Measurements from ENCODE around the gene KRT73. TPM values are rescaled to one million over a fixed set of nuclear protein-coding genes. Genes with fewer than 3 reads are reported as not detected.

Gene KRT73
- total RNA-seq, 2 donors from 2014 or later, result not detected

DNA sequence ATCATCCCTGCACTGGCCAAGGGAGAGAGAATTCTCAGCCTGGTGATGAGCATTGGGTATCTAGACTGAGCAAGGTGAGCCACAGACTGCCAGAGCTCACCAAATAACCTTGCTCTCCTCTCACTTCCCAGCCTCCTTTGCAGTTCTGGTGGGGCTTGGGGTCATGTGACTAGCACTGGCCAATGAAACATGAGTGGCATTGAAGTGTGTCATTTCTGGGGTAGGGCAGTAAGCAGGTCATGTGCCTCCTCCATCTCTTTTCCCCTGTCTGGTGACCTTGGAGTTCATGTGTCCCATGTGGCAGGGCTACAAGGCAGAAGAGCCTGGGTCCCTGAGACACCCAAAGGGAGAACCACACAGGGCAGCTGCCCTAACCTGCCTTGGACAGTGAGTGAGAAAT is 13.5 kb downstream of the KRT73 start:
- H3K27me3 ChIP-seq (ENCODE audit: control insufficient read depth, insufficient read depth, low read length, poor library complexity, severe bottlenecking), result peaks cover 34% of the 10 kb centered on the region
- no peaks in the 10 kb centered on the region for H3K9me3 Mint-ChIP-seq

DNA sequence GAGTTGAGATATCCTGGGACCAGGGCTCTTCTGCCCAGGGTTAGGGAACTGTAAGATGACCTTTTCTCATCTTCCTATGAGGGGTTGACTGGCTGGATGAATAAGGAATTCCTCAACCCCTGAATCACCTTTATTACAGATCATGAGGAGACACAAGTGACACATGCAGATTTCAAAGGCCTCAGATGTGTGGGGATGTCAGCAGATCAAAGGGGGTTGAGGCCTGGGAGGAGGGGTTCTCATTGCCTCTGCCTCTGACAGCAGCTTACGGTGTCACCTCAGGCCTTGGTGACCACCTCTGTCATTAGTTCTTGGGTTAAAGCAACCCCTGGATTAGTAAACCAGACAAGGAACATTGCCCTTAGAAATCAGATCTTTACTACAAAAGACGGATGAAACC is 15.0 kb downstream of the KRT73 start:
- Histone ChIP-seq H3K36me3 (ENCODE audit: control insufficient read depth, insufficient read depth, low read length) (no peaks in the 10 kb centered on the region), H3K4me3 (ENCODE audit: low read length) (no peak overlapping the region), H3K4me1 (ENCODE audit: control insufficient read depth, insufficient read depth, low read length) (no peaks in the 10 kb centered on the region), H3K27me3 (ENCODE audit: control insufficient read depth, insufficient read depth, low read length, poor library complexity, severe bottlenecking) (peaks cover 48% of the 10 kb centered on the region), H3K9ac (ENCODE audit: extremely low read depth, low read length, poor library complexity, severe bottlenecking) (no peak overlapping the region), H3K9me3 (ENCODE audit: control insufficient read depth, low read length) (no peaks in the 10 kb centered on the region), H3K27ac (ENCODE audit: low read depth, low read length) (no peak overlapping the region)
- Mint-ChIP-seq H3K27ac (no peak overlapping the region), H3K4me3 (no peak overlapping the region), H3K9me3 (no peaks in the 10 kb centered on the region), H3K4me1 (peaks cover 6% of the 10 kb centered on the region), H3K36me3 (ENCODE audit: low read depth) (no peaks in the 10 kb centered on the region), H3K27me3 (ENCODE audit: insufficient read depth) (peaks cover 85% of the 10 kb centered on the region)
- DNase-seq, result peak; percentile 26
- WGBS, 2 experiments (ENCODE audit: insufficient coverage in 1 of 2, insufficient read length in 1 of 2), result 79 to 92% methylated on average over 2 of the region's 2 CpGs
- TF ChIP-seq, protein P1, sequence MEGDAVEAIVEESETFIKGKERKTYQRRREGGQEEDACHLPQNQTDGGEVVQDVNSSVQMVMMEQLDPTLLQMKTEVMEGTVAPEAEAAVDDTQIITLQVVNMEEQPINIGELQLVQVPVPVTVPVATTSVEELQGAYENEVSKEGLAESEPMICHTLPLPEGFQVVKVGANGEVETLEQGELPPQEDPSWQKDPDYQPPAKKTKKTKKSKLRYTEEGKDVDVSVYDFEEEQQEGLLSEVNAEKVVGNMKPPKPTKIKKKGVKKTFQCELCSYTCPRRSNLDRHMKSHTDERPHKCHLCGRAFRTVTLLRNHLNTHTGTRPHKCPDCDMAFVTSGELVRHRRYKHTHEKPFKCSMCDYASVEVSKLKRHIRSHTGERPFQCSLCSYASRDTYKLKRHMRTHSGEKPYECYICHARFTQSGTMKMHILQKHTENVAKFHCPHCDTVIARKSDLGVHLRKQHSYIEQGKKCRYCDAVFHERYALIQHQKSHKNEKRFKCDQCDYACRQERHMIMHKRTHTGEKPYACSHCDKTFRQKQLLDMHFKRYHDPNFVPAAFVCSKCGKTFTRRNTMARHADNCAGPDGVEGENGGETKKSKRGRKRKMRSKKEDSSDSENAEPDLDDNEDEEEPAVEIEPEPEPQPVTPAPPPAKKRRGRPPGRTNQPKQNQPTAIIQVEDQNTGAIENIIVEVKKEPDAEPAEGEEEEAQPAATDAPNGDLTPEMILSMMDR (conservative IDR thresholded peaks at IDR 0.05), result no peak

More for the DNA sequence above, 13.5 kb downstream of the KRT73 start:
- Histone ChIP-seq H3K36me3 (ENCODE audit: control insufficient read depth, insufficient read depth, low read length) (no peaks in the 10 kb centered on the region), H3K27ac (ENCODE audit: low read depth, low read length) (no peak overlapping the region), H3K9me3 (ENCODE audit: control insufficient read depth, low read length) (no peaks in the 10 kb centered on the region), H3K9ac (ENCODE audit: extremely low read depth, low read length, poor library complexity, severe bottlenecking) (no peak overlapping the region), H3K4me1 (ENCODE audit: control insufficient read depth, insufficient read depth, low read length) (no peaks in the 10 kb centered on the region), H3K4me3 (ENCODE audit: low read length) (no peak overlapping the region)
- TF ChIP-seq, protein P1 (conservative IDR thresholded peaks at IDR 0.05), result no peak
- H3K4me3 Mint-ChIP-seq, result no peak overlapping the region
- no peak overlapping the region for H3K27ac Mint-ChIP-seq
- no peaks in the 10 kb centered on the region for H3K36me3 Mint-ChIP-seq (ENCODE audit: low read depth)
- DNase-seq, result peak; percentile 40
- H3K4me1 Mint-ChIP-seq, result peaks cover 6% of the 10 kb centered on the region
- H3K27me3 Mint-ChIP-seq (ENCODE audit: insufficient read depth), result peaks cover 84% of the 10 kb centered on the region

DNA sequence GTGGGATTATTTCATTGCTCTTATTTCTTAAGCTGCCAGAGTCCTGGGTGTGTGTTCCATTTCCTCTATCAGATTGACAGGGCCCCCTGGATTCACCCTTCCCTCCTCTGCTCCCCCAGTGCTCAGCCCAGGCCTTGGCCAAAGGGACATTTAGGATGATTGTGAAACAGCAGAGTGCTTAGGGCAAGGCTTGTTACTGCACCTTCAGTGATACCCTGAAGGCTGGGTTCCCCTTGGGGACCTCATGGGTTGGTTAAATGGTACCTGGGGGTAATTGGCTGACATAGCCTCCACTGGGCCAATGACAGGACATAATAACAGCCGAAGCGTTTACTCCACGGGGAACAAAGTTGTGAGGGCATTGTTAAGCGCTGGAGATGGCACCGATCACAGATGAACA is 15.8 kb downstream of the KRT73 start:
- Histone ChIP-seq H3K36me3 (ENCODE audit: control insufficient read depth, insufficient read depth, low read length) (no peaks in the 10 kb centered on the region), H3K9me3 (ENCODE audit: control insufficient read depth, low read length) (no peaks in the 10 kb centered on the region), H3K27ac (ENCODE audit: low read depth, low read length) (no peak overlapping the region), H3K4me3 (ENCODE audit: low read length) (no peak overlapping the region), H3K4me1 (ENCODE audit: control insufficient read depth, insufficient read depth, low read length) (no peaks in the 10 kb centered on the region), H3K27me3 (ENCODE audit: control insufficient read depth, insufficient read depth, low read length, poor library complexity, severe bottlenecking) (peaks cover 46% of the 10 kb centered on the region), H3K9ac (ENCODE audit: extremely low read depth, low read length, poor library complexity, severe bottlenecking) (no peak overlapping the region)
- Mint-ChIP-seq H3K36me3 (ENCODE audit: low read depth) (no peaks in the 10 kb centered on the region), H3K9me3 (no peaks in the 10 kb centered on the region), H3K27ac (no peak overlapping the region), H3K27me3 (ENCODE audit: insufficient read depth) (peaks cover 85% of the 10 kb centered on the region), H3K4me1 (peaks cover 6% of the 10 kb centered on the region), H3K4me3 (no peak overlapping the region)
- peak; percentile 34 for DNase-seq
- TF ChIP-seq, protein P1 (conservative IDR thresholded peaks at IDR 0.05), result no peak
- 95% methylated on average over 4 to 5 of the region's 5 CpGs for WGBS, 2 experiments (ENCODE audit: insufficient coverage in 1 of 2, insufficient read length in 1 of 2)

Measured in endodermal cell (in vitro differentiated cells).